ENCODE results near the gene SLC35E3.
"Not testable (repeated sequence)": the region's sequence is repeated elsewhere in the genome, so short reads cannot be mapped to it uniquely, and the experiment has no call there.

SLC35E3 gene

GRCh38 chr12:68814490-68815231 is 68.7 kb downstream of the SLC35E3 start:
- DNase-seq, result no peak

- no peak for DNase-seq
Observed at GRCh38 chr12:68815232-68815927, 69.4 kb downstream of the SLC35E3 start.

GRCh38 chr12:68815928-68816800 is 70.2 kb downstream of the SLC35E3 start:
- DNase-seq, result no peak

DNA sequence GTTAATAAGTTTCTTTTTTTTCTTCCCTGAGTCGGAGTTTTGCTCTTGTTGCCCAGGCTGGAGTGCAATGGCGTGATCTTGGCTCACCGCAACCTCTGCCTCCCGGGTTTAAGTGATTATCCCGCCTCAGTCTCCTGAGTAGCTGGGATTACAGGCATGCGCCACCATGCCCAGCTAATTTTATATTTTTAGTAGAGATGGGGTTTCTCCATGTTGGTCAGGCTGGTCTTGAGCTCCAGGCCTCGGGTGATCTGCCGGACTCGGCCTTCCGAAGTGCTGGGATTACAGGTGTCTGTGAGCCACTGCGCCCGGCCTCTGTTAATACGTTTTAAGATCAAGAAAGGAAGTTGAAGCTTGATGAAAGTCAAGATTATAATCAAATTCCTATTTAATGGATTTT is 73.5 kb downstream of the SLC35E3 start:
- not testable (repeated sequence) for DNase-seq

DNA sequence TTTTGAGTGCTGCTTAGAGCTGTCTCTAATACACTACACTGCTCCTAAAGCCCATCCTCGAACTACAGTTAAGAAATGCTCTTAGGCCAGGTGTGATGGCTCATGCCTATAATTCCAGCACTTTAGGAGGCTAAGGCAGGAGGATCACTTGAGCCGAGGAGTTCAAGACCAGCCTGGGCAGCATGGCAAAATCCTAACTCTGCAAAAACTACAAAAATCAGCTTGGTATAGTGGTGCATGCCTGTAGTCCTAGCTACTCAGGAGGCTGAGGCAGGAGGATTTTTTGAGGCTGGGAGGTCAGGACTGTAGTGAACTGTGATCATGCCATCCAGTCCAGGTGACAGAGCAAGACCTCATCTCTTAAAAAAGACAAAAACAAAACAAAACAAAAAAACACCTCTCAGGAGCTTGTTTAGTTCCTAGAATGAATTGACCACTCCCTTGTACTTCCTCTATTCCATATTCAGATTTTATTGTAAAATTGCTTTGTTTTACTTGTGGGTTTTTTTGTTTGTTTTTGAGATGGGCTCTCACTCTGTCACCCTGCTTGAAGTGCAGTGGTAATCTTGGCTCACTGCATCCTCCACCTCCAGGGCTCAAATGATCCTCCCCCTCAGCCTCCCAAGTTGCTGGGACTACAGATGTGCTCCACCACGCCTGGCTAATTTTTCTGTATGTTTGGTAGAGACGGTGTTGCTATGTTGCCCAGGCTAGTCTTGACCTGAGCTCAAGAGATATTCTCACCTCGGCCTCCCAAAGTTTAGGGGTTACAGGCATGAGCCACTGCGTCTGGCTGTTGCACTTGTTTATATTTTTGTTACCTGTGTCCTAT is 75.6 kb downstream of the SLC35E3 start:
- no peak for DNase-seq

- no peak for DNase-seq
Observed at GRCh38 chr12:68823696-68824095, 77.7 kb downstream of the SLC35E3 start.

GRCh38 chr12:68824131-68824530 is 78.2 kb downstream of the SLC35E3 start:
- no peak for DNase-seq

DNA sequence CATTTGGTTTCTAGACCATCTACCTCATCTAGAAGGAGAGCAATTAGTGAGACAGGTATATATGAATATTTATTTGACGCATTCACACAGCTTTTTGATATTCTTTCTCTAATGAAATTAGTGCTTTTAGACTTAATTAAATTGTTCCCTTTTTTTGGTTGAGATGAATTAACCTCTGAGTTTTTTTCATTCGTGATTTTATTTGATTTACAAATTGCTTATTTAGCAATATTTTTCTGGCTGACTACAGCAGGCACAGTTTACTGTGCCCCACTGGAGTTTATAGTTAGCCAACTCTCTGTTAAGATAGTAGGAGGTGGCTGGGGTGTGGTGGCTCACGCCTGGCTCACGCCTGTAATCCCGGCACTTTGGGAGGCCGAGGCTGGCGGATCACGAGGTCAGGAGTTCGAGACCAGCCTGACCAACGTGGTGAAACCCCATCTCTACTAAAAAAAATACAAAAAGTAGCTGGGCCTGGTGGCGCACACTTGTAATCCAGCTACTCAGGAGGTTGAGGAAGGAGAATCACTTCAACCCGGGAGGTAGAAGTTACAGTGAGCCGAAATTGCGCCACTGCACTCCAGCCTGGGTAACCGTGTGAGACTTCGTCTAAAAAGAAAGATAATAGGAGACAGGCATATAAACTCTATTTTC is 78.7 kb downstream of the SLC35E3 start:
- no peak for DNase-seq

- no peak for DNase-seq
Observed at GRCh38 chr12:68825569-68826217, 79.7 kb downstream of the SLC35E3 start.

- no peak for DNase-seq
Observed at GRCh38 chr12:68827895-68828671, 82.1 kb downstream of the SLC35E3 start.

DNA sequence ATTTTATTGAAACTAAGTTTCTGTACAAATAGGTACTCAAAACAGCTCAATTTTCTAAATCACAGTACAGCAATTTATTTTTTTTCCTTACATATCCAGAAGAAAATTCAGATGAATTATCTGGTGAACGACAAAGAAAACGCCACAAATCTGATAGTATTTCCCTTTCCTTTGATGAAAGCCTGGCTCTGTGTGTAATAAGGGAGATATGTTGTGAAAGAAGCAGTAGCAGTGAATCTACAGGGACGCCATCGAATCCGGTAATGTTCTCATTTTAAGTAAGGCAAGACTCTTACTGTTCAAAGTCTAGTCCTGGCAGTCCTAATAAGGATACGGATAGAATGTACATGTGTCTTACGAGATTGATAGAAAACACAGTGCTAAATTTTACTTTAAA is 82.7 kb downstream of the SLC35E3 start:
- DNase-seq, result no peak

All from right hindlimb (tissue), 1 donor.